ENCODE data around the gene CENPF. TPM values are rescaled to one million over a fixed set of nuclear protein-coding genes. Genes with fewer than 3 reads are reported as not detected.
A peak's percentile ranks its signal among the peaks of the same experiment; 100 is the strongest.

The CENPF gene
- total and polyA plus RNA-seq, 2 of the 13 experiments (the other 11 are each of a cell fraction or from before 2014, with no cell fraction given) = 14.7 to 84.9 TPM

DNA sequence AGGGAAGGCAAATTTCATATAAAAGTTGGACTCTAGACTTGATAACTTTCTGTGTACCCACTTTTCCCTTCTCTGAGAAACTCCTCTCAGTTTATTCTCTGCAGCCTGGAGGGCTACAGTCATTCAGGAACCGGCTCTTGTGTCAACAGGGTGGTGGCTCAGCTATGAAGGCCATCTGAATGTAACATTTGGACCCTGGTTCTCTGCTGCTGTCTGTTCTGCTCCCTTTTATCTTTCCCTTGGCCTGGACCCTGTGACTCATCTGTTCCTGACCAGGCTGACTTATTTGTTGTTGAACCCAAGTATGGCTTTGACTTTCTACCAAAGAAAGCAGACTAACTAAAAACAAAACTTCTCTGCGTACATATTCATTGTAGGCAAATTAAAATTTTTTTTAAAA lies 75.4 kb downstream of the CENPF start (continued):
- peak; percentile 62; the same call in 1 of the 2 replicates for TF ChIP-seq ZNF609 (CRISPR knock-in tag; IDR thresholded peaks at IDR 0.05; ENCODE audit: borderline replicate concordance)
- TF ChIP-seq, protein P1, sequence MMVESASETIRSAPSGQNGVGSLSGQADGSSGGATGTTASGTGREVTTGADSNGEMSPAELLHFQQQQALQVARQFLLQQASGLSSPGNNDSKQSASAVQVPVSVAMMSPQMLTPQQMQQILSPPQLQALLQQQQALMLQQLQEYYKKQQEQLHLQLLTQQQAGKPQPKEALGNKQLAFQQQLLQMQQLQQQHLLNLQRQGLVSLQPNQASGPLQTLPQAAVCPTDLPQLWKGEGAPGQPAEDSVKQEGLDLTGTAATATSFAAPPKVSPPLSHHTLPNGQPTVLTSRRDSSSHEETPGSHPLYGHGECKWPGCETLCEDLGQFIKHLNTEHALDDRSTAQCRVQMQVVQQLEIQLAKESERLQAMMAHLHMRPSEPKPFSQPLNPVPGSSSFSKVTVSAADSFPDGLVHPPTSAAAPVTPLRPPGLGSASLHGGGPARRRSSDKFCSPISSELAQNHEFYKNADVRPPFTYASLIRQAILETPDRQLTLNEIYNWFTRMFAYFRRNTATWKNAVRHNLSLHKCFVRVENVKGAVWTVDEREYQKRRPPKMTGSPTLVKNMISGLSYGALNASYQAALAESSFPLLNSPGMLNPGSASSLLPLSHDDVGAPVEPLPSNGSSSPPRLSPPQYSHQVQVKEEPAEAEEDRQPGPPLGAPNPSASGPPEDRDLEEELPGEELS (CRISPR knock-in tag; IDR thresholded peaks at IDR 0.05) = peak; percentile 86
- TF ChIP-seq ARID2 (CRISPR knock-in tag; IDR thresholded peaks at IDR 0.05; ENCODE audit: borderline replicate concordance) = no peak
- no peak for TF ChIP-seq IKZF1 (IDR thresholded peaks at IDR 0.05)
- no peak for TF ChIP-seq FLYWCH1 (CRISPR knock-in tag; IDR thresholded peaks at IDR 0.05)
- TF ChIP-seq FOSL2 (CRISPR knock-in tag; IDR thresholded peaks at IDR 0.05) = peak; percentile 99
- TF ChIP-seq ZNF841 (CRISPR knock-in tag; IDR thresholded peaks at IDR 0.05; ENCODE audit: borderline replicate concordance) = no peak
- no peak for TF ChIP-seq ZBTB21 (CRISPR knock-in tag; IDR thresholded peaks at IDR 0.05)
- TF ChIP-seq MXD4 (CRISPR knock-in tag; IDR thresholded peaks at IDR 0.05) = no peak
- TF ChIP-seq IKZF4 (CRISPR knock-in tag; IDR thresholded peaks at IDR 0.05; ENCODE audit: borderline replicate concordance, low read depth, not compliant biosample characterization) = no peak
- TF ChIP-seq, protein P2, sequence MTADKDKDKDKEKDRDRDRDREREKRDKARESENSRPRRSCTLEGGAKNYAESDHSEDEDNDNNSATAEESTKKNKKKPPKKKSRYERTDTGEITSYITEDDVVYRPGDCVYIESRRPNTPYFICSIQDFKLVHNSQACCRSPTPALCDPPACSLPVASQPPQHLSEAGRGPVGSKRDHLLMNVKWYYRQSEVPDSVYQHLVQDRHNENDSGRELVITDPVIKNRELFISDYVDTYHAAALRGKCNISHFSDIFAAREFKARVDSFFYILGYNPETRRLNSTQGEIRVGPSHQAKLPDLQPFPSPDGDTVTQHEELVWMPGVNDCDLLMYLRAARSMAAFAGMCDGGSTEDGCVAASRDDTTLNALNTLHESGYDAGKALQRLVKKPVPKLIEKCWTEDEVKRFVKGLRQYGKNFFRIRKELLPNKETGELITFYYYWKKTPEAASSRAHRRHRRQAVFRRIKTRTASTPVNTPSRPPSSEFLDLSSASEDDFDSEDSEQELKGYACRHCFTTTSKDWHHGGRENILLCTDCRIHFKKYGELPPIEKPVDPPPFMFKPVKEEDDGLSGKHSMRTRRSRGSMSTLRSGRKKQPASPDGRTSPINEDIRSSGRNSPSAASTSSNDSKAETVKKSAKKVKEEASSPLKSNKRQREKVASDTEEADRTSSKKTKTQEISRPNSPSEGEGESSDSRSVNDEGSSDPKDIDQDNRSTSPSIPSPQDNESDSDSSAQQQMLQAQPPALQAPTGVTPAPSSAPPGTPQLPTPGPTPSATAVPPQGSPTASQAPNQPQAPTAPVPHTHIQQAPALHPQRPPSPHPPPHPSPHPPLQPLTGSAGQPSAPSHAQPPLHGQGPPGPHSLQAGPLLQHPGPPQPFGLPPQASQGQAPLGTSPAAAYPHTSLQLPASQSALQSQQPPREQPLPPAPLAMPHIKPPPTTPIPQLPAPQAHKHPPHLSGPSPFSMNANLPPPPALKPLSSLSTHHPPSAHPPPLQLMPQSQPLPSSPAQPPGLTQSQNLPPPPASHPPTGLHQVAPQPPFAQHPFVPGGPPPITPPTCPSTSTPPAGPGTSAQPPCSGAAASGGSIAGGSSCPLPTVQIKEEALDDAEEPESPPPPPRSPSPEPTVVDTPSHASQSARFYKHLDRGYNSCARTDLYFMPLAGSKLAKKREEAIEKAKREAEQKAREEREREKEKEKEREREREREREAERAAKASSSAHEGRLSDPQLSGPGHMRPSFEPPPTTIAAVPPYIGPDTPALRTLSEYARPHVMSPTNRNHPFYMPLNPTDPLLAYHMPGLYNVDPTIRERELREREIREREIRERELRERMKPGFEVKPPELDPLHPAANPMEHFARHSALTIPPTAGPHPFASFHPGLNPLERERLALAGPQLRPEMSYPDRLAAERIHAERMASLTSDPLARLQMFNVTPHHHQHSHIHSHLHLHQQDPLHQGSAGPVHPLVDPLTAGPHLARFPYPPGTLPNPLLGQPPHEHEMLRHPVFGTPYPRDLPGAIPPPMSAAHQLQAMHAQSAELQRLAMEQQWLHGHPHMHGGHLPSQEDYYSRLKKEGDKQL (CRISPR knock-in tag; IDR thresholded peaks at IDR 0.05; ENCODE audit: low read depth) = peak; percentile 57; the same call in 1 of the 2 replicates
- TF ChIP-seq KAT8 (CRISPR knock-in tag; IDR thresholded peaks at IDR 0.05) = peak; percentile 64; the same call in 1 of the 2 replicates
- TF ChIP-seq TFE3 (CRISPR knock-in tag; IDR thresholded peaks at IDR 0.05) = peak; percentile 86
- TF ChIP-seq ZNF292 (CRISPR knock-in tag; IDR thresholded peaks at IDR 0.05; ENCODE audit: borderline replicate concordance, low read depth) = no peak
- TF ChIP-seq ZNF740 (CRISPR knock-in tag; IDR thresholded peaks at IDR 0.05) = no peak
